Osteocyte (in vitro differentiated cells): ENCODE results near the gene ARID2. TPM values are rescaled to one million over a fixed set of nuclear protein-coding genes. Genes with fewer than 3 reads are reported as not detected.

Source experiments
- DNase-seq: peaks from one replicate; pipeline ENCODE4 v3.0.0; 2021; ENCODE audit warnings: mixed read lengths; ENCODE audit not compliant: unreplicated experiment; ENCODE audit errors: extremely low spot score
- H3K27ac Mint-ChIP-seq: one replicate; pipeline ENCODE4 v1.8.0; 2021; ENCODE audit warnings: mild to moderate bottlenecking, mixed read lengths; ENCODE audit not compliant: unreplicated experiment
- H3K27me3 Mint-ChIP-seq: one replicate; pipeline ENCODE4 v1.8.0; 2021; ENCODE audit warnings: mixed read lengths; ENCODE audit not compliant: unreplicated experiment
- H3K36me3 Mint-ChIP-seq: one replicate; pipeline ENCODE4 v1.8.0; 2021; ENCODE audit warnings: mixed read lengths; ENCODE audit not compliant: unreplicated experiment
- H3K4me1 Mint-ChIP-seq: one replicate; pipeline ENCODE4 v1.8.0; 2021; ENCODE audit warnings: mixed read lengths; ENCODE audit not compliant: unreplicated experiment
- H3K4me3 Mint-ChIP-seq: one replicate; pipeline ENCODE4 v1.8.0; 2021; ENCODE audit warnings: mild to moderate bottlenecking, moderate library complexity, mixed read lengths; ENCODE audit not compliant: unreplicated experiment
- H3K9me3 Mint-ChIP-seq: one replicate; pipeline ENCODE4 v1.8.0; 2021; ENCODE audit warnings: mixed read lengths; ENCODE audit not compliant: unreplicated experiment
- total RNA-seq: library from RNA; stranded (reverse); gene quantifications from 2 replicates; pipeline ENCODE4 v1.2.1, GENCODE V29; 2021
- TF ChIP-seq, protein P1 (sequence below): fragments of 200-600 bp; sonication (generic); IDR thresholded peaks from 2 replicates; pipeline ENCODE4 v1.5.0; 2021; ENCODE audit warnings: antibody characterized with exemption, mild to moderate bottlenecking, moderate library complexity

ARID2 gene
- total RNA-seq, 1 donor from 2014 or later = 38.1 TPM

DNA sequence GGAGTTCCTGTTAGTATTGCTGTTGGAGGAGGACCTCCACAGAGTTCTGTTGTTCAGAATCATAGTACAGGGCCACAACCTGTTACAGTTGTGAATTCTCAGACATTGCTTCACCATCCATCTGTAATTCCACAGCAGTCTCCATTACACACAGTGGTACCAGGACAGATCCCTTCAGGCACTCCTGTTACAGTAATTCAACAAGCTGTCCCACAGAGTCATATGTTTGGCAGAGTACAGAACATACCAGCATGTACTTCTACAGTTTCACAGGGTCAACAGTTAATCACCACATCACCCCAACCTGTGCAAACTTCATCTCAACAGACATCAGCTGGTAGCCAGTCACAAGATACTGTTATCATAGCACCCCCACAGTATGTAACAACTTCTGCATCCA lies 120.8 kb downstream of the ARID2 start:
- H3K4me3 Mint-ChIP-seq = no peak overlapping the region

DNA sequence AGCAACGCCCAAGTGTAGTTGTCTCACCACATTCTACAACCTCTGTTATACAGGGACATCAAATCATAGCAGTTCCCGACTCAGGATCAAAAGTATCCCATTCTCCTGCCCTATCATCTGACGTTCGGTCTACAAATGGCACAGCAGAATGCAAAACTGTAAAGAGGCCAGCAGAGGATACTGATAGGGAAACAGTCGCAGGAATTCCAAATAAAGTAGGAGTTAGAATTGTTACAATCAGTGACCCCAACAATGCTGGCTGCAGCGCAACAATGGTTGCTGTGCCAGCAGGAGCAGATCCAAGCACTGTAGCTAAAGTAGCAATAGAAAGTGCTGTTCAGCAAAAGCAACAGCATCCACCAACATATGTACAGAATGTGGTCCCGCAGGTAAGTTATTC lies 123.0 kb downstream of the ARID2 start:
- TF ChIP-seq, protein P1, sequence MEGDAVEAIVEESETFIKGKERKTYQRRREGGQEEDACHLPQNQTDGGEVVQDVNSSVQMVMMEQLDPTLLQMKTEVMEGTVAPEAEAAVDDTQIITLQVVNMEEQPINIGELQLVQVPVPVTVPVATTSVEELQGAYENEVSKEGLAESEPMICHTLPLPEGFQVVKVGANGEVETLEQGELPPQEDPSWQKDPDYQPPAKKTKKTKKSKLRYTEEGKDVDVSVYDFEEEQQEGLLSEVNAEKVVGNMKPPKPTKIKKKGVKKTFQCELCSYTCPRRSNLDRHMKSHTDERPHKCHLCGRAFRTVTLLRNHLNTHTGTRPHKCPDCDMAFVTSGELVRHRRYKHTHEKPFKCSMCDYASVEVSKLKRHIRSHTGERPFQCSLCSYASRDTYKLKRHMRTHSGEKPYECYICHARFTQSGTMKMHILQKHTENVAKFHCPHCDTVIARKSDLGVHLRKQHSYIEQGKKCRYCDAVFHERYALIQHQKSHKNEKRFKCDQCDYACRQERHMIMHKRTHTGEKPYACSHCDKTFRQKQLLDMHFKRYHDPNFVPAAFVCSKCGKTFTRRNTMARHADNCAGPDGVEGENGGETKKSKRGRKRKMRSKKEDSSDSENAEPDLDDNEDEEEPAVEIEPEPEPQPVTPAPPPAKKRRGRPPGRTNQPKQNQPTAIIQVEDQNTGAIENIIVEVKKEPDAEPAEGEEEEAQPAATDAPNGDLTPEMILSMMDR = no peak
- Mint-ChIP-seq H3K27me3 (no peaks in the 10 kb centered on the region), H3K27ac (no peak overlapping the region), H3K4me1 (no peaks in the 10 kb centered on the region), H3K36me3 (peaks cover 50% of the 10 kb centered on the region), H3K4me3 (no peak overlapping the region), H3K9me3 (no peaks in the 10 kb centered on the region)
- DNase-seq = no peak

More for the DNA sequence above, 120.8 kb downstream of the ARID2 start:
- Mint-ChIP-seq H3K9me3 (no peaks in the 10 kb centered on the region), H3K4me1 (no peaks in the 10 kb centered on the region), H3K36me3 (peaks cover 52% of the 10 kb centered on the region), H3K27me3 (no peaks in the 10 kb centered on the region), H3K27ac (no peak overlapping the region)
- TF ChIP-seq, protein P1 = no peak
- DNase-seq = no peak

DNA sequence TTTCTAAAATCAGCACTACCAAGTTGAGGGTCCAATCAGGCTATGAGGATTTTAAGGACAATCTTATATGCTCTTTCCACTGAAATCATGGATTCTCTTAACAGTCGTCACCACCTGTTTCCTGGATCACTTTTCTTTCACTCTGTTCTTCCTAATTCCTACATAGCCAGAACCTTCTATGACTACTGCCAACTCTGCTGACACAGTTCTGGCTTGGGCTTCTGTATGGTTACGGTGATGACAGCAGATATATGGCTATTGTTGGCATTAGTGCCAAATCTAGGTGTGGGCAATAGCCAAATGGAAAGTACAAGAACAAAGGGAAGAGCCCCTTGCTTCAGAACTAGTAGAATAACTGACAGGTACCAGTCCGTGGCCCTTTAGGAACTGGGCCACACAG lies 124.0 kb downstream of the ARID2 start:
- Mint-ChIP-seq H3K27ac (no peak overlapping the region), H3K4me3 (no peak overlapping the region), H3K4me1 (no peaks in the 10 kb centered on the region), H3K27me3 (no peaks in the 10 kb centered on the region), H3K9me3 (no peaks in the 10 kb centered on the region), H3K36me3 (peaks cover 49% of the 10 kb centered on the region)
- TF ChIP-seq, protein P1 = no peak
- DNase-seq = no peak

DNA sequence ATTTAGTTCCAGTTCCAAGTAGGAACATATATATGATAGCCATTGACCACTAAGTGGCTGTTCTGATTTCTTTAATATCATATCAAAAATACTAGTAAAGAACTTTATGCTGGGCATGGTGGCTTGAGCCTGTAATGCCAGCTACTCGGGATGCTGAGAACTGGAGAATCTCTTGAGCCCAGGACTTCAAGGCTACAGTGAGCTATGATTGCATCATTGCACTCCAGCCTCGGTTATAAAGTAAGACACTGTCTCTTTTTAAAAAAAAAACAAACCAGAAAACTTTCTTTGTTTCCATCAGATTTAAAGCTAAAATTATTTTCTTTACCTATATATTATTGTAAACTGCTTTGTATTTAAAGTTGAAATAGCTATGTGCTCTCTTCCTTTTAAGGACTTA lies 133.8 kb downstream of the ARID2 start:
- Mint-ChIP-seq H3K4me3 (no peak overlapping the region), H3K27me3 (no peaks in the 10 kb centered on the region)

DNA sequence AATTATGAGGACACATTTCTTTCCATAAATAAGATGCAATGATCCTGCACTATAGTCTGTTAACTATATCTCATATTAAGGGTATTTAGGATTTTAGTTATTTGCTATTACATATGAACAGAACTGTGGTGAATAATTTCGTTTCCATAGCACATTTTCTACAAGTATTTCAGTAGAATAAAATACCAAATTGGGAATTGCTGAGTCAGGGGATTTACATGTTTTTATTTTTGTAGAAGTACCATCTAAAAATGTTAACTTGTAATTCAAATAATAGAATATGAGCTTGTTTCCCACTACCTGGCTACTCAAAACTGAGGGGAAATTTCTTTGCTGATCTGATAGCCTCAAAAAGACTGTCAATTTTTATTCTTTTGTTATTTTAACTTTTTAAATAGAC lies 136.8 kb downstream of the ARID2 start:
- H3K27ac Mint-ChIP-seq = no peak overlapping the region
- no peaks in the 10 kb centered on the region for H3K27me3 Mint-ChIP-seq
- H3K36me3 Mint-ChIP-seq = peaks cover 34% of the 10 kb centered on the region
- DNase-seq = no peak
- peaks cover 6% of the 10 kb centered on the region for H3K4me1 Mint-ChIP-seq
- TF ChIP-seq, protein P1 = no peak
- no peak overlapping the region for H3K4me3 Mint-ChIP-seq
- H3K9me3 Mint-ChIP-seq = no peaks in the 10 kb centered on the region

More for the DNA sequence above, 133.8 kb downstream of the ARID2 start:
- Mint-ChIP-seq H3K27ac (no peak overlapping the region), H3K36me3 (peaks cover 30% of the 10 kb centered on the region), H3K4me1 (peaks cover 6% of the 10 kb centered on the region), H3K9me3 (no peaks in the 10 kb centered on the region)
- TF ChIP-seq, protein P1 = no peak
- no peak for DNase-seq
